Bronchial epithelial cell (primary cell): ENCODE results near the gene IQGAP3. TPM values are rescaled to one million over a fixed set of nuclear protein-coding genes. Genes with fewer than 3 reads are reported as not detected.

ENCODE experiments used
- DNase-seq: peaks from one replicate; pipeline ENCODE4 v3.0.0-alpha.2; 2010; ENCODE audit warnings: low read depth
- FAIRE-seq: peaks from 2 replicates; lab custom pipeline; 2011; peaks lifted over from hg19 to GRCh38; lab: Jason Lieb, UNC
- H3K27me3 ChIP-seq: 2 replicates; pipeline ENCODE4 v1.5.1; 2011; ENCODE audit warnings: low read length; ENCODE audit not compliant: control insufficient read depth, insufficient read depth
- H3K36me3 ChIP-seq: 2 replicates; pipeline ENCODE4 v1.5.1; 2011; ENCODE audit warnings: low read length; ENCODE audit not compliant: control insufficient read depth, insufficient read depth
- H3K4me3 ChIP-seq: 2 replicates; pipeline ENCODE4 v1.5.1; 2011; ENCODE audit warnings: mild to moderate bottlenecking, low read depth, low read length, control low read depth
- CTCF ChIP-seq: IDR thresholded peaks from 2 replicates; pipeline ENCODE4 v1.5.1; 2011; ENCODE audit warnings: mild to moderate bottlenecking, moderate library complexity, low read length, control low read depth, inconsistent platforms; ENCODE audit not compliant: insufficient read depth, severe bottlenecking
- total RNA-seq: library from RNA; depleted of rRNA; stranded (reverse); fragments of >200 nt; gene quantifications from 2 replicates; pipeline ENCODE4 v1.2.1, GENCODE V29; 2014

Gene IQGAP3
- total RNA-seq, 1 donor from 2014 or later, result 0.53 TPM

- FAIRE-seq, result no peak
- DNase-seq, result no peak
Observed at GRCh38 chr1:156509424-156510034, 62.8 kb downstream of the IQGAP3 start.

GRCh38 chr1:156508955-156509234, 63.5 kb downstream of the IQGAP3 start:
- FAIRE-seq, result no peak
- no peak for DNase-seq
- no peak for TF ChIP-seq CTCF
- no peaks in the 10 kb centered on the region for H3K36me3 ChIP-seq
- no peak overlapping the region for H3K4me3 ChIP-seq
- no peaks in the 10 kb centered on the region for H3K27me3 ChIP-seq

More at GRCh38 chr1:156509424-156510034, 62.8 kb downstream of the IQGAP3 start:
- Histone ChIP-seq H3K36me3 (no peaks in the 10 kb centered on the region), H3K27me3 (no peaks in the 10 kb centered on the region), H3K4me3 (no peak overlapping the region)
- TF ChIP-seq CTCF, result no peak

- no peak for TF ChIP-seq CTCF
- Histone ChIP-seq H3K36me3 (no peaks in the 10 kb centered on the region), H3K4me3 (no peak overlapping the region), H3K27me3 (no peaks in the 10 kb centered on the region)
- DNase-seq, result no peak
- FAIRE-seq, result no peak
Observed at GRCh38 chr1:156508205-156508954, 64.0 kb downstream of the IQGAP3 start.

- Histone ChIP-seq H3K36me3 (no peaks in the 10 kb centered on the region), H3K4me3 (no peak overlapping the region), H3K27me3 (no peaks in the 10 kb centered on the region)
- DNase-seq, result no peak
- TF ChIP-seq CTCF, result no peak
- FAIRE-seq, result no peak
Observed at GRCh38 chr1:156506450-156506849, 65.9 kb downstream of the IQGAP3 start.

GRCh38 chr1:156505679-156506298, 66.6 kb downstream of the IQGAP3 start:
- FAIRE-seq (no peak), DNase-seq (no peak)
- H3K27me3 ChIP-seq, result no peaks in the 10 kb centered on the region
- H3K36me3 ChIP-seq, result no peaks in the 10 kb centered on the region
- no peak overlapping the region for H3K4me3 ChIP-seq
- no peak for TF ChIP-seq CTCF
